ENCODE data around the gene CEBPE. TPM values are rescaled to one million over a fixed set of nuclear protein-coding genes. Genes with fewer than 3 reads are reported as not detected.
A peak's percentile ranks its signal among the peaks of the same experiment; 100 is the strongest.

CEBPE gene
- total RNA-seq, 1 donor from 2014 or later, result not detected

- peak in 1 of 2 donors; percentile 87 for DNase-seq (ENCODE audit: low read depth in 2 of 2)
These were observed 40.4 kb downstream of the CEBPE start for GRCh38 chr14:23078692-23079116.

DNA sequence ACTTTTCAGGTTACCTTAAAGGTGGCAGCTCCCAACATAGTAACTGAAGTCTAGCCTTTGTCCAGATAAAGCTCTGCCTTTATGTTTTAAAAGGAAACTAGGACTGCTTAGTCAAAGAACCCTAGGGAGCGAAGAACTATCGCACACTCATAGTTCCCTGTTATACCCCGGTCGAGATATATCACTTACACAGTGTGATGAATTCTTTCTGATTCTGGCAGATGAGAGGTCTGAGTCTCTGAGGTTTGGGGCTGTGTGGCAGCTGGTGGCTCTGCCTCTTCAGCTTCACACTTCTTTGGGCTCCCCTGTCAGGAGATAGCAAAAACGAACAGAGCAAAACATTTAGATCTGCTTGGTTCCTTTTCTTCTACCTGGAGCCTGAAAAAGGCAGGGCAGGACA, 41.1 kb downstream of the CEBPE start:
- DNase-seq (ENCODE audit: low read depth in 2 of 2), result no peak

DNA sequence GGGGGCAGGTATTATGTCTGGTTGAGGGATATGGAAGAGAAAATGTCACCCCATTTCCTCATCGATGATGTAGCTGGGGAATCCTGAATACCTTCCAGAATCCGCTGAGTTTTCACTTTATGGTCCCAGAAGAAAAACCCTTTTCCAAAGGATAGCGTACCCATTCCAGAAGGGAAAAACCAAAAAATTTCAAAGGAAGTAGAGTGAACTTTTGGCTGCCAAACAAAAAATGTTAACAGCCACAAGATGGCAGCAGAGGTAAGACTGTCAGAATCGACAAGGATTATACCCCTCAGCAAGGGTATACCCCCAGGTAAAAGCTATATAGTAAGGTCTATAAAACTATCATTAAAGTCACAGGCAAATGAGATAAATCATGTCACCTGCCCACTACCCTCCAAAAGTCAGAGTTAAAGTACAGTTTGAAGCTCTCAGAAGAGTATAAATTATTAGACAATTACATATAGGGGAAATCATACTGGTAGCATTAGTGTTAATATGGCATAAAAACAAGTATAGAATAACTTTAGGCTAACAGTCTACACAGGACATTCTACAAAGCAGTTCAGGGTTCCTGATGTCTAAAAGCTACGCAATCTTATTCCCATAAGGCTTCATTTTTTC, 42.2 kb downstream of the CEBPE start:
- DNase-seq (ENCODE audit: low read depth in 2 of 2), result peak in 1 of 2 donors; percentile 51

DNA sequence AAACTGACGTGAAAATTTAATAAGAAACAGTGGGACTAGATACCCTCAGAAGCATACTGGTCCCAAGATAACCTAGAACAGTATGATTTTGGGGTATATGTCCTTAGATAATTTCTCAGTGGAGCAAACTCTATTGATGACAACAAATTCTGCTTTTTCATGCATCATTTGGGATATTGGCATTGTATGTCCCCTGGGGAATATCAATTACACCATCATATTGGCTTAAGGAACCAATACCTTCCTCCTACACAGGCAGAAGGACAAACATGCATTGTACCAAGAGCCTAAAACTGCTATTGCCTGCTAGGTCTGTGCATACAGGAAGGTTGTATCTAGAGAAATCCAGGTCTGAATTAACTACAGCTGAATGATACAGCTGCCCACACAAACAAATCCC, 44.1 kb downstream of the CEBPE start:
- no peak for DNase-seq (ENCODE audit: low read depth in 2 of 2)

DNA sequence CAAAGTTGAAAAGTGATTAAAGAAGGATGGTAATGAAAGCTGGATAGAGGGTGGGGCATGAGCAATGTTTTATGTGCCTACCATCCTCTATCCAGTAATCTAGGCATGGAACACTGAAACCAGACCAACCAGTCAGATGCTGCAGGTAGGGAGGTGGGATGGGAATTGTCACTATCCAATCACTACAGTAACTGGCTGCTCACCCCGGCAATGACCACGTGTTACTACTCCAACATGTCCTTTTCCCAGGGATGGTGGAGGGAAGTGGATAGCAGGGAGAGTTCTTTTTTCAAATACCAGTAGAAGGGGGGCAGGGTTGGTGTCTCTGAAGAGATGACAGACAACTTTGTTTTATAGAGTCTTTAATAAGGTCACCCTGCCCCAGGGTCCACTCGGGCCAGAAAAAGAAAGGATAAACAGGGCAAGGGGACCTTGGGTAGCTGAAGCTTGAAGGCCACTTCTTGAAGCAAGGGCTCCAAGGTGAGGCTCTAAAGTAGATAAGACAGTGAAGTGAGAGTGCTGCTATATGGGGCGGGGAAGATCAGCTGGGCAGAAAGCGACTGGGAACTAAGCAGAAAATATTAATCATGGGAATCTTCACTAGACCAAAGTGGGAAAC, 47.0 kb downstream of the CEBPE start:
- DNase-seq (ENCODE audit: low read depth in 2 of 2), result no peak

- DNase-seq (ENCODE audit: low read depth in 2 of 2), result peak; percentile 62 to 92
These were observed 47.7 kb downstream of the CEBPE start for GRCh38 chr14:23071244-23071920.

DNA sequence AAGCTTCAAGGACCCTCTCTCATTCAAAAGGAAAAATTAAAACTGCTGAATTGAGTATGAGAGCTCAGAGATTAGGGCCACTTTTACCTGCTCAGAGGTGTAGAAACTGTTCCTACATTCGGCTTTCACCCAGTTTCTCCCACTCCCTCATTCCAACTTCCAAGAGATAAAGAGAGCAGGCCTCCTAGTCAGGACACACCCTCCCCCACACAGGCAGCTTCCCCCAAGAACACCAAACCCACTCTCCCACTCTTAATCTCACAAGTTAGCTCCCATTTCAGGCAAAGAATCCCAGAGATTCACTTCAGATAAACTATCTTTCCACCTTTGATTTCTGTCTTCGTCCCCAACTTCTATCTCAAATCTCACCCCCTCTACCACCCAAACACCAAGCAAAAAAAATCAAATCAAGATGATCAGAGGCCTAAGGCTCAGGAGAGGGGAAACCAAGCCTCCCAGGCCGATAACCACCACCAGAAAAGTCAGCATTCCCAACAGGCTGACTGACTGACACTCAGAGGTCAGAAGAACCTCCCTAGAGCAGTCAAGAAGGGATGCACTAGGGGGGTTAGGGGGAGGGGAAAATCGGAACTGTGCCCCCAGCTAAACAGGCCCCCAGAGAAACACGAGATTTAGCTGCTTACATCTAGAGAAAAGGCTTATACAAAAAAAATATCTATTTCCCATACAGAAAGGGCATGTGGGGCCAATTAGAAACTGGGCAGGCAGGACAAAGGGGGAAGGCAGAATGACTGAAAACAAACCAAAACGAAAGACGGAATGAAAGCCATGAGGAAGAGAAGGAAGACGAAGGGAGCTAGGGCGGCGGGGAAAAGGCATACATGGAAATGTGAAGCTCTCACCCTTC, 48.6 kb downstream of the CEBPE start:
- no peak for DNase-seq (ENCODE audit: low read depth in 2 of 2)

- DNase-seq (ENCODE audit: low read depth in 2 of 2), result no peak
These were observed 49.6 kb downstream of the CEBPE start for GRCh38 chr14:23069413-23069806.

DNA sequence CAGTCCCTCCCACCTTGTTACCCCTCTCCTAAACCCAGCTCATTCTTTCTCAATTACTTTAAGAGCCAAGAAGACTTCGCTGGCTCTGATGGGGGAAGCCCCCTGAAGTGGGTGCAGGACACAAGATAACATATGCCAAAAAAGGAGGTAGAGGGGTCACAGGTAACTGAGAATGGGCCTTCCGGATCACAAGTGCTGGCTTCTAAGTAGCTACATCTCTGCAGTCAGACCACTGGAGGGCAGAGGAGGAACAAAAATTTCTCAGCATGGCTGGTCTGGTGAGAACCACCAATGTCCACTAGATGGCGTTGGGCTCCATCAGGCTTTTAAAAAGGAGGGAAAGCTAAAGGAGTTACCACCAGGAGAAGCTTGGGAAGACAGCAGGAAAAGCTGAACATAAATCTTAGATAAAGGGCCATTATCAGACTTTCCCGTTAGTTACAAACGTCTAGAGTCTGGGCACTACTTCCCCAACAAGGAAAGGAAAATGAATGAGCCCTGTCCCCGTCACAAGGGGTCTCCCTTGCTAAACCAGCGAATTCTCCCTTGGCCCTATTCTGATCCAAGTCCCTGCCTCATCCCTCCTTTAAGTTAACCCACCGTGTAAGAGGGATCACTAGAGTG, 50.2 kb downstream of the CEBPE start:
- peak; percentile 82 to 94 for DNase-seq (ENCODE audit: low read depth in 2 of 2)

DNA sequence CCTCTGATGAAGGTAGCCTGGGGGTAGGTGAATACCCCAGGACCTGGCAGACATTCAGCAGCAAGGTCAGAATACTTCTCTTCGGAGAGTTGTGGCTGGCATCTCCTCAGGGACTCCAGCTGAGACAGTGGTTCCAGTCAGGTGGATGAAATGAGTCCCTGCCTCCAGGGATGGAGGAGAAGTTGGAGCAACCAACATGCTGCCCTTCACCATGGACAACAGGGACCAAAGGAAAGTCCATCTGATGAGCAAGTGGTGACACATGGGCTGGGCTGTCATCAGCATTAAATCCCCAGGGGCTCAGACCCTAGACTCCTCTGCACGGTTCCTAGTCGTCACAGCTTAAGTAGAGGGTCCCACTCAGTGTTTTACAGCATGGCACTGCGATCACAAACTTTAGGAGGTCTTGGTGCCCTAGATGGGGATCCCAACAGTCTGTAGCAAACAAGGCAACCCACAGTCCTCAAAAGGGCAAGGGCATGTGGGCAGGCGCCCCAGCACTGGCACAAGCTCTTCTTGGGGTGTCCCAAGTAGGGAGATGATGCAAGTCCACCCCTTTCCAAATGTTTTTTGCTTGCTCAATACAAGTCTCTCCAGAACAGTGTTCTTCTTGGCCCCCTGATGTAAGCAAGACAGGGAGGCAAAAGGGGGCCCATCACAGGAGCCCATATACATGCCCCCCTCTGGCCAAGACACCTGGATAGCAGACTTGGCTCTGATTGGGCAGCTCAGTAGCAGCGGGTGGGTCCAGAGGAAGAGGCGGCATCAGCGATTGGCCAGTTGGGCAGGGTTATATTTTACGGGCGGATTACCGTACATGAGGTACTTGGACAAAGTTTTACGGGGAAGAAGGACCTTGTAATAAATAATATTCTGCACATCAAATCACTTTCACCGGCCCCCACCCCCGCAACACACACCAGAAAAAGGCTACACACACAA, 50.9 kb downstream of the CEBPE start:
- no peak for DNase-seq (ENCODE audit: low read depth in 2 of 2)

Other genes with a start within 250 kb of the CEBPE start
- 35.2 and 65.7 TPM in 2 replicates for gene LRP10, start 247.5 kb downstream of the CEBPE start, total RNA-seq
- under 0.01 TPM in 1 of 2 replicates, not detected in the other for gene REM2, start 236.0 kb downstream of the CEBPE start, total RNA-seq
- 36.1 and 44.4 TPM in 2 replicates for gene RBM23, start 200.1 kb downstream of the CEBPE start, total RNA-seq
- gene PRMT5, start 189.9 kb downstream of the CEBPE start, total RNA-seq, result 38.4 and 47.1 TPM in 2 replicates
- gene HAUS4, start 162.2 kb downstream of the CEBPE start, total RNA-seq, result 14.5 and 29.7 TPM in 2 replicates
- gene AJUBA, start 136.7 kb downstream of the CEBPE start, total RNA-seq, result 35.7 and 40.3 TPM in 2 replicates
- gene C14orf93, start 109.1 kb downstream of the CEBPE start, total RNA-seq, result 4.1 and 4.4 TPM in 2 replicates
- gene PSMB5, start 84.4 kb downstream of the CEBPE start, total RNA-seq, result 216 and 232 TPM in 2 replicates
- not detected in 2 replicates for gene PSMB11, start 77.0 kb downstream of the CEBPE start, total RNA-seq
- 1.5 and 1.9 TPM in 2 replicates for gene CDH24, start 61.7 kb downstream of the CEBPE start, total RNA-seq
- gene ACIN1, start 24.1 kb downstream of the CEBPE start, total RNA-seq, result 36.8 and 43.0 TPM in 2 replicates
- 38.6 and 49.8 TPM in 2 replicates for gene C14orf119, start 23.8 kb downstream of the CEBPE start, total RNA-seq
- not detected in 2 replicates for gene CIROP, start 14.3 kb downstream of the CEBPE start, total RNA-seq
- gene SLC7A8, start 64.4 kb upstream of the CEBPE start, total RNA-seq, result 0.13 and 1.0 TPM in 2 replicates
- gene RNF212B, start 118.7 kb upstream of the CEBPE start, total RNA-seq, result not detected in 2 replicates
- 3.1 and 4.6 TPM in 2 replicates for gene HOMEZ, start 166.9 kb upstream of the CEBPE start, total RNA-seq
- 1.7 and 2.9 TPM in 2 replicates for gene PPP1R3E, start 183.6 kb upstream of the CEBPE start, total RNA-seq
- gene BCL2L2, start 187.6 kb upstream of the CEBPE start, total RNA-seq, result 10.9 and 16.3 TPM in 2 replicates
- gene PABPN1, start 202.2 kb upstream of the CEBPE start, total RNA-seq, result 67.0 and 90.6 TPM in 2 replicates
- 0.13 and 0.38 TPM in 2 replicates for gene SLC22A17, start 233.6 kb upstream of the CEBPE start, total RNA-seq
- not detected in 2 replicates for gene EFS, start 245.9 kb upstream of the CEBPE start, total RNA-seq

Data from dermis microvascular lymphatic vessel endothelial cell (primary cell).